ENCODE results near the gene ZBTB38. TPM values are rescaled to one million over a fixed set of nuclear protein-coding genes. Genes with fewer than 3 reads are reported as not detected.
A peak's percentile ranks its signal among the peaks of the same experiment; 100 is the strongest.

ZBTB38 gene
- total RNA-seq, 1 donor from 2014 or later: 46.7 TPM

- H3K27ac Mint-ChIP-seq: no peak overlapping the region
- peaks cover 6% of the 10 kb centered on the region for H3K4me1 Mint-ChIP-seq
- no peak for DNase-seq (ENCODE audit: low spot score in 2 of 2, unreplicated experiment in 2 of 2)
- H3K4me3 Mint-ChIP-seq: no peak overlapping the region
- H3K9me3 Mint-ChIP-seq: no peaks in the 10 kb centered on the region
- H3K27me3 Mint-ChIP-seq (ENCODE audit: low read depth): no peaks in the 10 kb centered on the region
- no peak for TF ChIP-seq CTCF (IDR thresholded peaks at IDR 0.05; ENCODE audit: unreplicated experiment)
- H3K36me3 Mint-ChIP-seq: peaks cover 18% of the 10 kb centered on the region
Measured at GRCh38 chr3:141375381-141376301, 7.3 kb downstream of the ZBTB38 start.

GRCh38 chr3:141377377-141377776, 9.1 kb downstream of the ZBTB38 start:
- no peak for TF ChIP-seq CTCF (IDR thresholded peaks at IDR 0.05; ENCODE audit: unreplicated experiment)
- Mint-ChIP-seq H3K4me3 (no peak overlapping the region), H3K9me3 (no peaks in the 10 kb centered on the region), H3K27ac (no peak overlapping the region), H3K27me3 (ENCODE audit: low read depth) (no peaks in the 10 kb centered on the region), H3K4me1 (peaks cover 6% of the 10 kb centered on the region), H3K36me3 (peaks cover 20% of the 10 kb centered on the region)
- no peak for DNase-seq (ENCODE audit: low spot score in 2 of 2, unreplicated experiment in 2 of 2)

GRCh38 chr3:141378556-141378955, 10.3 kb downstream of the ZBTB38 start:
- TF ChIP-seq CTCF (IDR thresholded peaks at IDR 0.05; ENCODE audit: unreplicated experiment): no peak
- Mint-ChIP-seq H3K9me3 (no peaks in the 10 kb centered on the region), H3K4me1 (peaks cover 16% of the 10 kb centered on the region), H3K27ac (no peak overlapping the region), H3K4me3 (no peak overlapping the region), H3K27me3 (ENCODE audit: low read depth) (no peaks in the 10 kb centered on the region), H3K36me3 (peaks cover 20% of the 10 kb centered on the region)
- DNase-seq (ENCODE audit: low spot score in 2 of 2, unreplicated experiment in 2 of 2): no peak

- H3K4me3 Mint-ChIP-seq: no peak overlapping the region
- H3K9me3 Mint-ChIP-seq: no peaks in the 10 kb centered on the region
- peaks cover 24% of the 10 kb centered on the region for H3K4me1 Mint-ChIP-seq
- no peaks in the 10 kb centered on the region for H3K27me3 Mint-ChIP-seq (ENCODE audit: low read depth)
- DNase-seq (ENCODE audit: low spot score in 2 of 2, unreplicated experiment in 2 of 2): no peak
- H3K36me3 Mint-ChIP-seq: peaks cover 20% of the 10 kb centered on the region
- H3K27ac Mint-ChIP-seq: no peak overlapping the region
- no peak for TF ChIP-seq CTCF (IDR thresholded peaks at IDR 0.05; ENCODE audit: unreplicated experiment)
Measured at GRCh38 chr3:141379250-141379966, 11.1 kb downstream of the ZBTB38 start.

- H3K9me3 Mint-ChIP-seq: no peaks in the 10 kb centered on the region
- no peak for TF ChIP-seq CTCF (IDR thresholded peaks at IDR 0.05; ENCODE audit: unreplicated experiment)
- H3K27ac Mint-ChIP-seq: peak overlapping the region; percentile 48
- H3K36me3 Mint-ChIP-seq: peaks cover 19% of the 10 kb centered on the region
- H3K4me3 Mint-ChIP-seq: no peak overlapping the region
- no peak for DNase-seq (ENCODE audit: low spot score in 2 of 2, unreplicated experiment in 2 of 2)
- H3K4me1 Mint-ChIP-seq: peaks cover 33% of the 10 kb centered on the region
- no peaks in the 10 kb centered on the region for H3K27me3 Mint-ChIP-seq (ENCODE audit: low read depth)
Measured at GRCh38 chr3:141380279-141380678, 12.0 kb downstream of the ZBTB38 start.

All from mesothelial cell of epicardium (in vitro differentiated cells).